Fibroblast of skin of left biceps (primary cell): ENCODE measurements around the gene ITGB3BP.
A peak's percentile ranks its signal among the peaks of the same experiment; 100 is the strongest.
"Not testable (repeated sequence)": the region's sequence is repeated elsewhere in the genome, so short reads cannot be mapped to it uniquely, and the experiment has no call there.

Experiments
- DNase-seq, 2 experiments: peaks; one replicate each; pipeline ENCODE4 v3.0.0-alpha.2; 2013; ENCODE audit warnings: low read depth in 2 of 2

The ITGB3BP gene

GRCh38 chr1:63506782-63507181 lies 16.2 kb downstream of the ITGB3BP start:
- no peak for DNase-seq

- no peak for DNase-seq
Measured at GRCh38 chr1:63501256-63501655, 21.8 kb downstream of the ITGB3BP start.

GRCh38 chr1:63498106-63498505 lies 24.9 kb downstream of the ITGB3BP start:
- DNase-seq: no peak

- DNase-seq: no peak
Measured at GRCh38 chr1:63497577-63497976, 25.4 kb downstream of the ITGB3BP start.

- DNase-seq: no peak
Measured at GRCh38 chr1:63487336-63488065, 35.5 kb downstream of the ITGB3BP start.

GRCh38 chr1:63486629-63487028 lies 36.4 kb downstream of the ITGB3BP start:
- DNase-seq: no peak

GRCh38 chr1:63480057-63480456 lies 43.0 kb downstream of the ITGB3BP start:
- DNase-seq: no peak

GRCh38 chr1:63475761-63476160 lies 47.3 kb downstream of the ITGB3BP start:
- DNase-seq: no peak

GRCh38 chr1:63468683-63469082 lies 54.3 kb downstream of the ITGB3BP start:
- DNase-seq: not testable (repeated sequence)

- no peak for DNase-seq
Measured at GRCh38 chr1:63466759-63467158, 56.3 kb downstream of the ITGB3BP start.

- no peak for DNase-seq
Measured at GRCh38 chr1:63466181-63466580, 56.8 kb downstream of the ITGB3BP start.

- no peak for DNase-seq
Measured at GRCh38 chr1:63463248-63463647, 59.8 kb downstream of the ITGB3BP start.

GRCh38 chr1:63461661-63462230 lies 61.3 kb downstream of the ITGB3BP start:
- no peak for DNase-seq

GRCh38 chr1:63458750-63459149 lies 64.3 kb downstream of the ITGB3BP start:
- DNase-seq: no peak

GRCh38 chr1:63454269-63454668 lies 68.8 kb downstream of the ITGB3BP start:
- no peak for DNase-seq

- DNase-seq: no peak
Measured at GRCh38 chr1:63453232-63453631, 69.8 kb downstream of the ITGB3BP start.

- DNase-seq: no peak
Measured at GRCh38 chr1:63450416-63450815, 72.6 kb downstream of the ITGB3BP start.

GRCh38 chr1:63448731-63449246 lies 74.2 kb downstream of the ITGB3BP start:
- DNase-seq: peak in 1 of 2 experiments; percentile 29

- DNase-seq: no peak
Measured at GRCh38 chr1:63442141-63442475, 80.9 kb downstream of the ITGB3BP start.

- peak in 1 of 2 experiments; percentile 10 for DNase-seq
Measured at GRCh38 chr1:63435161-63435560, 87.9 kb downstream of the ITGB3BP start.

GRCh38 chr1:63429281-63429680 lies 93.7 kb downstream of the ITGB3BP start:
- DNase-seq: no peak

GRCh38 chr1:63428815-63429214 lies 94.2 kb downstream of the ITGB3BP start:
- no peak for DNase-seq

- no peak for DNase-seq
Measured at GRCh38 chr1:63423649-63424048, 99.4 kb downstream of the ITGB3BP start.
